GM12872 (cell line): Measurements from ENCODE around the gene TUBB4A.

Experiments
- TF ChIP-seq, protein P1 (sequence below): IDR thresholded peaks from 3 replicates; pipeline ENCODE4 v1.5.1; 2011; ENCODE audit warnings: low read depth, mild to moderate bottlenecking, low read length, moderate library complexity; ENCODE audit not compliant: insufficient read depth

Gene TUBB4A

DNA sequence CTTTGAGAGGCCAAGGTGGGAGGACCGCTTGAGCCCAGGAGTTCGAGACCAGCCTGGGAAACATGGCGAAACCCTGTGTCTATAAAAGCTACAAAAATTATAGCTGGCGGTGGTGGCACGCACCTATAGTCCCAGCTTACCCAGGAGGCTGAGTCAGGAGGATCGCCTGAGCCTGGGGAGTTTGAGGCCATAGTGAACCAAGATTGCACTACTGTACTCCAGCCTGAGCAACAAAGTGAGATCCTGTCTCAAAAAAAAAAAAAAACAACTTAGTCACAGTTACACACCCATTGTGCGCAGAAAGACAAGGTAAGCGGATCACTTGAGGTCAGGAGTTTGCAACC is 19.8 kb downstream of the TUBB4A start:
- TF ChIP-seq, protein P1, sequence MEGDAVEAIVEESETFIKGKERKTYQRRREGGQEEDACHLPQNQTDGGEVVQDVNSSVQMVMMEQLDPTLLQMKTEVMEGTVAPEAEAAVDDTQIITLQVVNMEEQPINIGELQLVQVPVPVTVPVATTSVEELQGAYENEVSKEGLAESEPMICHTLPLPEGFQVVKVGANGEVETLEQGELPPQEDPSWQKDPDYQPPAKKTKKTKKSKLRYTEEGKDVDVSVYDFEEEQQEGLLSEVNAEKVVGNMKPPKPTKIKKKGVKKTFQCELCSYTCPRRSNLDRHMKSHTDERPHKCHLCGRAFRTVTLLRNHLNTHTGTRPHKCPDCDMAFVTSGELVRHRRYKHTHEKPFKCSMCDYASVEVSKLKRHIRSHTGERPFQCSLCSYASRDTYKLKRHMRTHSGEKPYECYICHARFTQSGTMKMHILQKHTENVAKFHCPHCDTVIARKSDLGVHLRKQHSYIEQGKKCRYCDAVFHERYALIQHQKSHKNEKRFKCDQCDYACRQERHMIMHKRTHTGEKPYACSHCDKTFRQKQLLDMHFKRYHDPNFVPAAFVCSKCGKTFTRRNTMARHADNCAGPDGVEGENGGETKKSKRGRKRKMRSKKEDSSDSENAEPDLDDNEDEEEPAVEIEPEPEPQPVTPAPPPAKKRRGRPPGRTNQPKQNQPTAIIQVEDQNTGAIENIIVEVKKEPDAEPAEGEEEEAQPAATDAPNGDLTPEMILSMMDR, result no peak

DNA sequence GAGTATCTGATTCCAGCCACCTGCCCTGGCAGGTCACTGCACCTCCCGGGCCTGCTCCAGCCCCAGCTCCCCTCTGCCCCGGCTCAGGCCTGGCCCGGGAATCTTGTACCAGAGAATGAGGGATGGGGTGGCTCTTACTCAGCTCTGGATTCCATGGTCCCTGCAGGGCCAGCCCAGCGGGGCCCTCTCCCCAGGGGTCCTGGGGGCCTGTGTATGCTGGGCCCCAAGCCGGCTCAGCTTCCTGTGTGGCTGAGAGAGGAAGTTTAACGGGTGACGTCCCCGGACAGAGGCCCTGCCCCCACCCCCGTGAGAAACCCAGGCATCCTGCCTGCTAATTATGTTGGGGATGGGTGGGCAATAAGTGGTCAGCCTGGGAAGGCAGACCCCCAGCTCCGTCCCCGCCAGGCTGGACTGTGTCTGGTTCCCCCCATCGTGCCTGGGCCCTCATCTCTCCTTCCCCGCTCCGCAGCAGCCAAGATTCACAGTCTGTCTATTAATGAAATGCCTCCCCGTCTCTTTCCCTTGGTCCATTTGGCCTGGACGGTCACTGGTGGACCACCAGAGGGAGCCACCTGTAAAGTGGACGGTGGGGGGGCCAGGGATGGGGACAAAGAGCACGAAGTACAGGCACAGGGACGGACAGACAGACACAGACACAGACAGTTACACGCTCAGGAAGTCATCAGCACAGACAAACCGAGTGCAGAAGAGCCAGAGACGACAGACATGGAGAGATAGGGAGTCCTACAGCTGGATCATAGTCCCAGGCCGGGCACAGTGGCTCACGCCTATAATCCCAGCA is 20.4 kb downstream of the TUBB4A start, which contains the start of gene DENND1C:
TSS of gene DENND1C (minus strand) at position 247 of the 802 bp plus-strand sequence. CDS start at position 155, 92 bp downstream.
- TF ChIP-seq, protein P1, result peak; percentile 65

DNA sequence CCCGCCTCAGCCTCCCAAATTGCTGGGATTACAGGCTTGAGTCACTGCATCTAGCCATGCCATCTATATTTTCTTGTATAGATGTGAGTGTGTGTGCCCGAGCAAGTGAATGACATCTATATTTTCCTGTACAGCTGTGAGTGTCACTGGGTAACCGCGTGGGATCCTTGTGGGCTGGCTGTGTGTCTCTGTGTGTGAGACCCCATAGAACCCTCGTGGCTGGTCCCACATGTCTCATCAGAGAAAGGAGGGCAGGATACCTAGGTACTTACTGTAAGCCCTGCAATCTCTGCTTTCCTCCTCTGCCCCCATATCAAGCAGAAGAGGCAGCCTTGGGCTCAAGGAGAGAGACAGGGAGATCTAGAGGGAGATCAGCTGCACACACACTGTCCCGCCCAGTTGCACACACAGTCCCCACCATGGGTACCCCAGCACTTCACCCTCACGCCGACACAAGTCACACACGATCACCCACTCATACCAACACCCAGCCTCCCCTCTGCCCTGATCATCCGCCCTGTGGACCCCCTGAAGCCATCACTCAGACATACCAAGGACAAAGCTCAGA is 21.2 kb downstream of the TUBB4A start:
- TF ChIP-seq, protein P1, result no peak

DNA sequence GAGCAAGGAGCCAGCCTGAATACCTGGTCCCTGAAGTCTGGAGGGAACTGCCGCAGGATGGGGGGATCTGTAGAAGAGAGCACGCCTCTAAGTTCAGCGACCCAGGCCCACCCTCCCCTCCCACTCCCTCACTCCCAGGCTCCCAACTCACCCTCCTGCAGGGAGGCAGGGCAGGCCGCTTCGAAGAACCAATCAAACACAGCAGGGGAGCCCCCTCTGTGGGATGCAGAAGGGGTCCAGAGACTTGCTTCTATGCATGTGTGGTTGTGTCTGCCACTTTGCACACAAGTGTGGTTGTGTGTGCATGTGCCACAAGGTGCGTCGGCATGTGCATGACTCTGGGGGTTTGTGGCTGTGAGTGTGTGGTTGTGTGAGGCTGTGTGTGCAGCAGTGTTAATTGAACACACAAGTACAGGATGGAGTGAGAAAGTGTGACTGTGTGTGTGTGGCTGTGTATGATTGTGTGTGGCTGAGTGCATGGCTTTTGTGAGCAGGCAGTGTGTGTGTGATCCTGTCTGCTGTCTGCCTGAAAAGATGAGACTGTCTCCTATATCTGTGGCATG is 22.2 kb downstream of the TUBB4A start:
- TF ChIP-seq, protein P1, result no peak

DNA sequence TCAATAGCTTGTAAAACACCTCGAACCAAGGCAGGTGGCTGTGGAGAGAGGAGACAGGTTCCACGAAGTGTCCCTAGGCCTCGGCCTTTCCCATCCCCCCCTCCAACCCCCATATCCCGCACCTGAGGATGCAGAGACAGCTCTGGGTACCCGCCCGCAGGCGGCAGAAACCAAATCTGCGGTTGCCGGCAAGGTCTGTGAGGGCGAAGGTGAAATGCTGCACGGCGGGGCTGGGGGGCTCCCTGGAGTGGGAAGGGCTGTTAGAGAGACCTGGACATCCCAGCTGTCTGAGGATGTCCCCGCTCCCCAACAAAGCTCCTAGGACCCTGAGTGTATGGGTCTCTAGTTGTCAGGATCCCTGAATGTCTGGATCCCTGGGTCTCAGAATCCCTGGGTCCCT is 23.3 kb downstream of the TUBB4A start:
- TF ChIP-seq, protein P1, result no peak

DNA sequence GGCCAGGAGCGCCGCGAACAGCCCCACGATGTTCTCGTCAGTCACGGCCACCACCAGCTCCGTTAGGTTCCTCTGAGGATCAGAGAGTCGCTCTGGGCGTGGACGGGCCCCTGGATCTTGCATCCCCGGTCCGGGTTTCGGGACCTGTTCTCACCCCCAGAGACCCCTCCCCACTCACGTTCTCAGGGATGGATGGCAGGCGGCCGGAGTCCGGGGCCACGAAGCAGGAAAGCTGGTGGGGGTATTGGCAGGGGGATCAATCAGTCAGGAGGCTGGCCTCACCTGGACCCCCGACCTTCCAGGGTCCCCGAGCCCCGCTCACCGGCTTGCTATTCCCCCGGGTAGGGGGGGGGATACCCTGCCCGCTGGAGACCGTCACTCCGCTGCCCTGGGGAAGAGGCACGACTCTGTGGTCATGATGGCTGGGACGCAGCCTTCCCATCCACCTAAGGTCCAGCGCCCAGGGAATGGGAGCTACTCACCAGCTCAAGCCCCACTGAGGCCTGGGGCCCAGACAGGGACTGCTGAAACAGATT is 25.1 kb downstream of the TUBB4A start:
- TF ChIP-seq, protein P1, result no peak

DNA sequence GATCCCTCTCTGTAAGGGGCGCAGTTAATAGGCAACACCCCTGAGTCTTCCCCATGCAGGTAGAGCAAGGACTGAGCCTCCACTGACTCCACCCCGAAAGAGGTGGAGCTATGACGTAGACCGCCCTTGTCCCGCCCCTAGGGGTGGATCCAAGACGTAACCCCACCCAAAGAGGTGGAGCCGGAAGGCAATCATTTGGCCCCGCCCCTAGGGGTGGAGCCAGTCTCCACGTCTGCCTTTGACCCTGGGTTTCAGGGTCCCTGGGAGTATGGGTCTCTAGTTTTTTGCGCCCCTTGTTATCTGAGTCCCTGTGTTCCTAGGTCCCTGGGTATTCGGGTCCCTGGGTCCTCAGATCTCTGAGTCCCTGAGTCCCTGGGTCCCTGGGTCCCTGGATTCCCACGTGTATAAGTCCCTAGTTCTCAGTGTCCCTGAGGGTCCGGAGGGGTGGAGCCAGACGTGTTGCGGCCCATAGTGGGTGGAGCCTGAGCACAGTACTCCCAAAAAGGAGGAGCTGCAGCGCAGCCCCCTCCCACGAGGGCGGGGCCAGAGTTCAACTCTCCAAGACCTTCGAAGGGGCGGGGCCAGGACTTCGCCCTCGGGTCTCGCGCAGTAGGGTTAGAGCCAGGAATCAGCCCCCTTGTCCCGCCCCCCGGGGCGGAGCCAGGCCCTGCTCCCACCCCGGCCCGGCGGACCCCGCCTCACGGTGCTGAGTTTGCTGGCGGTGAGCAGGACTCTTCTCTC is 25.8 kb downstream of the TUBB4A start:
- TF ChIP-seq, protein P1, result no peak
